ENCODE data around the gene H3-3A.

H3-3A gene

GRCh38 chr1:226062558-226063223 lies at the start of gene H3-3A:
H3-3A (plus strand) TSS chr1:226062716; CDS start chr1:226064352, 1,636 bp downstream.
- H3K9me3 Mint-ChIP-seq, result no peaks in the 10 kb centered on the region
- H3K4me1 Mint-ChIP-seq, result peaks cover 46% of the 10 kb centered on the region
- H3K27ac Mint-ChIP-seq, result peak within 1 kb of the TSS; percentile 98
- no peaks in the 10 kb centered on the region for H3K27me3 Mint-ChIP-seq
- peak; percentile 86 for ATAC-seq
- peak within 1 kb of the TSS; percentile 100 for H3K4me3 Mint-ChIP-seq
- H3K36me3 Mint-ChIP-seq (ENCODE audit: low read depth), result peaks cover 37% of the 10 kb centered on the region
- DNase-seq, result peak; percentile 99

DNA sequence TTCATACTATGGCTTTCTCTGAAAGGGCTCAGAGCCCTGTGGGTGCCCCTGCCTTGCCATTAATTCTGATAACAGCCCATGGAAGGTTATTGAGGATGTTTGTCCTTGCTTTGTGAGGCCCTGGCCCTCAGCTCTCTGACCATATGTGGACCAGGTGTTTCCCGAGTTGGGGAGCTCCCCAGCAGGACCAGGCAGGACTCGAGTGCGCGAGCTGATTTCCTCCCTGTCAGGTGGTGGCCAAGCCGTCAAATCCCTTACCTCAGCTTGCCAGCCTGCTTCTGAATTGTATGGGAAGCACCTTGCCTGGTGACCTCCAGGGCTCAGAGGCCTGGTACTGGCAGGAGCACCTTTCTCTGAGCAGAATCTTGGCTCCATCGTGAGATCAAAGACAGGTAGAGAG lies 45.4 kb upstream of the H3-3A start:
- ATAC-seq (no peak), DNase-seq (no peak)
- H3K4me1 Mint-ChIP-seq, result no peaks in the 10 kb centered on the region
- H3K9me3 Mint-ChIP-seq, result no peaks in the 10 kb centered on the region
- H3K27me3 Mint-ChIP-seq, result no peaks in the 10 kb centered on the region
- no peak overlapping the region for H3K4me3 Mint-ChIP-seq
- H3K27ac Mint-ChIP-seq, result no peak overlapping the region
- H3K36me3 Mint-ChIP-seq (ENCODE audit: low read depth), result no peaks in the 10 kb centered on the region

- no peak for DNase-seq
- ATAC-seq, result no peak
- Mint-ChIP-seq H3K27ac (no peak overlapping the region), H3K4me1 (no peaks in the 10 kb centered on the region), H3K36me3 (ENCODE audit: low read depth) (no peaks in the 10 kb centered on the region), H3K9me3 (no peaks in the 10 kb centered on the region), H3K27me3 (no peaks in the 10 kb centered on the region), H3K4me3 (no peak overlapping the region)
These were observed 42.9 kb upstream of the H3-3A start for GRCh38 chr1:226019572-226019971.

- no peak overlapping the region for H3K27ac Mint-ChIP-seq
- H3K4me1 Mint-ChIP-seq, result no peaks in the 10 kb centered on the region
- ATAC-seq, result no peak
- H3K9me3 Mint-ChIP-seq, result no peaks in the 10 kb centered on the region
- no peak overlapping the region for H3K4me3 Mint-ChIP-seq
- H3K27me3 Mint-ChIP-seq, result no peaks in the 10 kb centered on the region
- H3K36me3 Mint-ChIP-seq (ENCODE audit: low read depth), result no peaks in the 10 kb centered on the region
- no peak for DNase-seq
These were observed 41.1 kb upstream of the H3-3A start for GRCh38 chr1:226021401-226021800.

GRCh38 chr1:226021801-226022200 lies 40.7 kb upstream of the H3-3A start:
- Mint-ChIP-seq H3K4me1 (no peaks in the 10 kb centered on the region), H3K36me3 (ENCODE audit: low read depth) (no peaks in the 10 kb centered on the region), H3K27ac (peak overlapping the region; percentile 12), H3K4me3 (no peak overlapping the region), H3K9me3 (no peaks in the 10 kb centered on the region), H3K27me3 (no peaks in the 10 kb centered on the region)
- ATAC-seq, result no peak
- no peak for DNase-seq

GRCh38 chr1:226023735-226024134 lies 38.8 kb upstream of the H3-3A start:
- H3K4me1 Mint-ChIP-seq, result peaks cover 3% of the 10 kb centered on the region
- no peak overlapping the region for H3K4me3 Mint-ChIP-seq
- ATAC-seq (no peak), DNase-seq (no peak)
- H3K9me3 Mint-ChIP-seq, result no peaks in the 10 kb centered on the region
- no peaks in the 10 kb centered on the region for H3K27me3 Mint-ChIP-seq
- no peaks in the 10 kb centered on the region for H3K36me3 Mint-ChIP-seq (ENCODE audit: low read depth)
- no peak overlapping the region for H3K27ac Mint-ChIP-seq

- no peak overlapping the region for H3K27ac Mint-ChIP-seq
These were observed 35.7 kb upstream of the H3-3A start for GRCh38 chr1:226026833-226027232.

DNA sequence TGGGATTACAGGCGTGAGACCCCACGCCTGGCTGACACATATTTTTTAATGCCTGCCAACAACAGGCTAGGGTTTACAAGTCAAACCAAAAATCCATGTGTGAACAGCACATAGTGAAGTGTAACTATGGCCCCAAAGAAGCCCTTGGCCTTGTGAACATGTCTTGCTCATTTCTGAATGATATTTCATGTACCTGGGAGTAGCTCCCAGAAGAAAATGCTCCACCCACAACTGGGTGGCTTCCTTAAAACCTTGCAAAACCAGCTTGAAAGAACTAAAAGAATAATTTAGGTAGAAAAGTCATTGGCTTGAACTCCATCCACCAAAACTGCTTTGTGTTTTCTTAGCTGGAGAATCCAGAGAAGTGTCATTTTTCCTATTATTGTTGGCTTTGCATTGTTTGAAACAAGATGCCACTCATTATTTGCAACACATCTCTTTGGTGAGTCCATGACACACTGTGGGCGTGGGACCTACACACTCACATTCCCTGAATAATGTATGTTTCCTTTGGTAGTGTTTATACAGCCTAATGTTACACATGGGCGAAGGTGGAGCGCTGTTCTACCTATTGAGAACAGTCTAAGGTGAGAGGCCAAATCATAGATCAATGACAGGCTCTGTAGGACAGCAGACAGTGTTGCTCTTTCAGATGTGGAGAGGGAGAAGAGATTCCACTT lies 34.8 kb upstream of the H3-3A start:
- Mint-ChIP-seq H3K36me3 (ENCODE audit: low read depth) (no peaks in the 10 kb centered on the region), H3K27me3 (no peaks in the 10 kb centered on the region), H3K4me1 (peaks cover 19% of the 10 kb centered on the region), H3K9me3 (no peaks in the 10 kb centered on the region), H3K27ac (no peak overlapping the region), H3K4me3 (no peak overlapping the region)
- DNase-seq (no peak), ATAC-seq (no peak)

More at GRCh38 chr1:226026833-226027232, 35.7 kb upstream of the H3-3A start:
- no peaks in the 10 kb centered on the region for H3K9me3 Mint-ChIP-seq
- DNase-seq (no peak), ATAC-seq (no peak)
- peaks cover 19% of the 10 kb centered on the region for H3K4me1 Mint-ChIP-seq
- H3K4me3 Mint-ChIP-seq, result no peak overlapping the region
- H3K27me3 Mint-ChIP-seq, result no peaks in the 10 kb centered on the region
- no peaks in the 10 kb centered on the region for H3K36me3 Mint-ChIP-seq (ENCODE audit: low read depth)

DNA sequence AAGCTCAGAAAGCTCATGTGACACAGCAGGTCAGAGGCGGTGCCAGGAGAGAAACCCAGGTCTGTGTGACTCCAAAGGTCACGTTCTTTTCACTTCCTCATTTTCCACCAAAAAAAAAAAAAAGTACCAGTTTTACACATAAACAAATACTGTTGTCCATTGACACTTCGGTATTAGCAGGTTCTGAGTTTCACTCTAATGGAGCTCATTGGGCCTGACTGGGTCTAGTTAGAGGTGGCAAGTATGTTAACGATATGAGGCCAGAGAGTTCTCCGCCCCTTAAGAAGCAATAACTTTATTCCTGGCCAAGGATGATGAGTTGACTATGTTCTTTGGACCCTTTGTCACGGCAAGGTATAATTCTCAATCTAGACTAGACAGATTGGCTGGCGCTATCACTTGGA lies 33.4 kb upstream of the H3-3A start:
- Mint-ChIP-seq H3K36me3 (ENCODE audit: low read depth) (no peaks in the 10 kb centered on the region), H3K9me3 (no peaks in the 10 kb centered on the region), H3K27ac (peak overlapping the region; percentile 64), H3K4me3 (no peak overlapping the region), H3K4me1 (peaks cover 19% of the 10 kb centered on the region), H3K27me3 (no peaks in the 10 kb centered on the region)
- ATAC-seq, result peak; percentile 65
- peak; percentile 19 for DNase-seq

GRCh38 chr1:226029568-226030225 lies 32.8 kb upstream of the H3-3A start:
- no peaks in the 10 kb centered on the region for H3K27me3 Mint-ChIP-seq
- no peak overlapping the region for H3K4me3 Mint-ChIP-seq
- no peak for ATAC-seq
- peaks cover 19% of the 10 kb centered on the region for H3K4me1 Mint-ChIP-seq
- DNase-seq, result no peak
- no peak overlapping the region for H3K27ac Mint-ChIP-seq
- no peaks in the 10 kb centered on the region for H3K9me3 Mint-ChIP-seq
- H3K36me3 Mint-ChIP-seq (ENCODE audit: low read depth), result no peaks in the 10 kb centered on the region

- no peaks in the 10 kb centered on the region for H3K27me3 Mint-ChIP-seq
- H3K9me3 Mint-ChIP-seq, result no peaks in the 10 kb centered on the region
- no peak for DNase-seq
- no peak overlapping the region for H3K4me3 Mint-ChIP-seq
- H3K4me1 Mint-ChIP-seq, result peaks cover 16% of the 10 kb centered on the region
- ATAC-seq, result no peak
- no peaks in the 10 kb centered on the region for H3K36me3 Mint-ChIP-seq (ENCODE audit: low read depth)
- no peak overlapping the region for H3K27ac Mint-ChIP-seq
These were observed 28.9 kb upstream of the H3-3A start for GRCh38 chr1:226033582-226033981.

DNA sequence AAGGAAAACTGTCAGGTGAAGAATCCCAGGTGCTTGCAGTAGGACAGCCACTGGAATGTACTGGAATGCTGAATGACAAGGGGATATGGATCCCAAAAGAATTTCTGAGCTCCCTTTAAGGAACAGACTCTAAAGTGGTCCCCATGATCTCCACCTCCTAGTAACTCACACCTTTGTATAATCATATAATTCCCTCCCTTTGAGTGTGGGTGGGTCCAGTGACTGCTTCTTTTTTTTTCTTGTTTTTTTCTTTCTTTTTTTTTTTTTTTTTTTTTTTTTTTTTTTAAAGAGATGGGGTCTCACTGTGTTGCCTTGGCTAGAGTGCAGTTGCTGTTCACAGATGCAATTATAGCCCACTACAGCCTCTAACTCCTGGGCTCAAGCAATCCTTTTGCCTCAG lies 28.5 kb upstream of the H3-3A start:
- DNase-seq (no peak), ATAC-seq (no peak)
- H3K4me1 Mint-ChIP-seq, result peaks cover 13% of the 10 kb centered on the region
- H3K4me3 Mint-ChIP-seq, result no peak overlapping the region
- no peaks in the 10 kb centered on the region for H3K36me3 Mint-ChIP-seq (ENCODE audit: low read depth)
- H3K9me3 Mint-ChIP-seq, result no peaks in the 10 kb centered on the region
- no peak overlapping the region for H3K27ac Mint-ChIP-seq
- H3K27me3 Mint-ChIP-seq, result no peaks in the 10 kb centered on the region

GRCh38 chr1:226034482-226034881 lies 28.0 kb upstream of the H3-3A start:
- H3K4me1 Mint-ChIP-seq, result peaks cover 8% of the 10 kb centered on the region
- H3K9me3 Mint-ChIP-seq, result no peaks in the 10 kb centered on the region
- no peak overlapping the region for H3K4me3 Mint-ChIP-seq
- no peaks in the 10 kb centered on the region for H3K27me3 Mint-ChIP-seq
- no peak overlapping the region for H3K27ac Mint-ChIP-seq
- no peaks in the 10 kb centered on the region for H3K36me3 Mint-ChIP-seq (ENCODE audit: low read depth)
- ATAC-seq (peak; percentile 24), DNase-seq (peak; percentile 8)

DNA sequence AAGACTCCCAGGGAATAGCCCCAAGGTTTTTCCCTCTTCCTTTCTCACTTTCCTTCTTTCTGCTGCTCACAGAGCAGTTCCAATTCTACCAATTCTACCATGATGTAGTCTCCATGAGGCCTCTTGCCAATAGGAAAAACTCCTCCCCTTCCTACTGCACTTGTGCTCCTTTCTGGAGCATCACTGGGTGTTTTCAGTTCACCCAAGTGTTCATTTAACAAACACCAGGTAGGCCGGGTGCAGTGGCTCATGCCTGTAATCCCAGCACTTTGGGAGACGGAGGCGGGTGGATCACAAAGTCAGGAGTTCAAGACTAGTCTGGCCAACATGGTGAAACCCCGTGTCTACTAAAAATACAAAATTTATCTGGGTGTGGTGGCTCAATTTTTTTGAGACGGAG lies 26.6 kb upstream of the H3-3A start:
- no peak for DNase-seq
- no peak overlapping the region for H3K27ac Mint-ChIP-seq
- no peaks in the 10 kb centered on the region for H3K36me3 Mint-ChIP-seq (ENCODE audit: low read depth)
- ATAC-seq, result no peak
- H3K4me3 Mint-ChIP-seq, result no peak overlapping the region
- no peaks in the 10 kb centered on the region for H3K4me1 Mint-ChIP-seq
- H3K9me3 Mint-ChIP-seq, result no peaks in the 10 kb centered on the region
- no peaks in the 10 kb centered on the region for H3K27me3 Mint-ChIP-seq

GRCh38 chr1:226038661-226039060 lies 23.9 kb upstream of the H3-3A start:
- no peaks in the 10 kb centered on the region for H3K4me1 Mint-ChIP-seq
- no peaks in the 10 kb centered on the region for H3K9me3 Mint-ChIP-seq
- no peak overlapping the region for H3K27ac Mint-ChIP-seq
- no peaks in the 10 kb centered on the region for H3K36me3 Mint-ChIP-seq (ENCODE audit: low read depth)
- DNase-seq, result no peak
- H3K27me3 Mint-ChIP-seq, result no peaks in the 10 kb centered on the region
- no peak overlapping the region for H3K4me3 Mint-ChIP-seq
- no peak for ATAC-seq
